Ascending aorta (tissue), 2 donors: ENCODE data around the gene TGM1. TPM values are rescaled to one million over a fixed set of nuclear protein-coding genes. Genes with fewer than 3 reads are reported as not detected.
A peak's percentile ranks its signal among the peaks of the same experiment; 100 is the strongest.
"Not testable (repeated sequence)": the region's sequence is repeated elsewhere in the genome, so short reads cannot be mapped to it uniquely, and the experiment has no call there.

ENCODE experiments used
- DNase-seq, 2 donors: peaks; one replicate each; pipeline ENCODE4 v3.0.0-alpha.2; 2019; ENCODE audit warnings: low spot score in 2 of 2
- H3K27ac ChIP-seq, 2 donors: fragments of 200-600 bp; sonication (generic); one replicate each; pipeline ENCODE4 v1.5.1; 2016 to 2017; ENCODE audit warnings: mild to moderate bottlenecking in 1 of 2
- H3K27me3 ChIP-seq: fragments of 200-600 bp; sonication (generic); one replicate; pipeline ENCODE4 v1.5.1; 2017
- H3K36me3 ChIP-seq, 2 donors: fragments of 200-600 bp; sonication (generic); one replicate each; pipeline ENCODE4 v1.5.1; 2016
- H3K4me1 ChIP-seq, 2 donors: fragments of 200-600 bp; sonication (generic); one replicate each; pipeline ENCODE4 v1.5.1; 2016 to 2017; ENCODE audit warnings: mild to moderate bottlenecking in 1 of 2
- H3K4me3 ChIP-seq, 2 donors: fragments of 200-600 bp; sonication (generic); one replicate each; pipeline ENCODE4 v1.5.1; 2016 to 2017; ENCODE audit warnings: mild to moderate bottlenecking in 1 of 2
- H3K9me3 ChIP-seq, 2 donors: fragments of 200-600 bp; sonication (generic); one replicate each; pipeline ENCODE4 v1.5.1; 2016
- intact Hi-C: fragments of 100-400 bp; cut with DNase I; formaldehyde crosslinking; loops from one replicate; pipeline ENCODE4 v1.15.1; 2023
- total RNA-seq: library from RNA; depleted of rRNA; stranded (reverse); fragments of >200 nt; gene quantifications from one replicate; pipeline ENCODE4 v1.1.0, GENCODE V29; 2016
- TF ChIP-seq, protein P1 (sequence below), 3 experiments: fragments of 200-600 bp in 2 of 3; fragments of 450-650 bp in 1 of 3; sonication (generic) in 2 of 3; IDR thresholded peaks; one replicate each; pipeline ENCODE4 v1.5.1; 2016 to 2019; ENCODE audit warnings: antibody characterized with exemption in 3 of 3, mild to moderate bottlenecking in 1 of 3, moderate library complexity in 1 of 3

Gene TGM1
- total RNA-seq, 1 donor from 2014 or later = 1.7 TPM

DNA sequence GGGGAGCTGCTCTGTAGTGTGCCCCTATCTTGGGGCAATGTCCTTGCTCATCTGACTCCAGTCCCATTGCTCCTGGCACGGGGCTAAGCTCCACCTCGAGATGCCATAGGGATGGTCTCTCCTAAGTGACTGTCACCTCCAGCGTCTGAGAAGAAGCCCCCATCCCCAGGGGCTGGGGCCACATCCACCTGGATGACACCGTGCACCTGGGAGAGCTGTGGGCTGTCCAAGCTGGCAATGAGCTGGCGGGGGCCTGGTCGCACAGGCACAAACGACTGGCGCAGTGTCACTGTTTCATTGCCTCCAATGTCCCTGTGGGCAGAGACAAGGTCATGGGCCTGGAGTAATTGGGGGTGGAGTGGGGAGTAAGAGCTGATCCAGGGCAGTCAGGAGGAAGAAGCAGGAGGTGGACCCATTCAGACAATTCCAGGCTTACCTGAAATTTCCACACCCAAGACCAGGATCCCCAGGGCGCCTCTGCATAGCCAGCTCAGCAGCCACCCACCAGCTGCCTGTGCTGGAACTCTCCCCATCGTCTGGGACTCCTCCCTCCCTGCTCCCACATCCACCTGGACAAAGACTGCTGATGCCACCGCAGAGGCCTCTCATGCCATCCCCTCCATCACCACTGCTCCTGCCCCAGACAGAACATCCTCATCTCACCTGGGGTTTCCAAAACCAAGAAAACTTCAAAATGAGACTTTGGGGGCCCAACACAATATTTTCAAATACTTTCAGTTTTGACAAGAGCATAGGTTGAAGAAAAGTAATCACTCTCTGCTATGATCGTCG is 13.6 kb downstream of the TGM1 start:
- DNase-seq = no peak
- Histone ChIP-seq H3K4me3 (no peak overlapping the region), H3K4me1 (no peaks in the 10 kb centered on the region), H3K27ac (no peak overlapping the region), H3K9me3 (no peaks in the 10 kb centered on the region), H3K27me3 (no peaks in the 10 kb centered on the region), H3K36me3 (no peaks in the 10 kb centered on the region)
- intact Hi-C loops = no loop called here
- TF ChIP-seq, protein P1, sequence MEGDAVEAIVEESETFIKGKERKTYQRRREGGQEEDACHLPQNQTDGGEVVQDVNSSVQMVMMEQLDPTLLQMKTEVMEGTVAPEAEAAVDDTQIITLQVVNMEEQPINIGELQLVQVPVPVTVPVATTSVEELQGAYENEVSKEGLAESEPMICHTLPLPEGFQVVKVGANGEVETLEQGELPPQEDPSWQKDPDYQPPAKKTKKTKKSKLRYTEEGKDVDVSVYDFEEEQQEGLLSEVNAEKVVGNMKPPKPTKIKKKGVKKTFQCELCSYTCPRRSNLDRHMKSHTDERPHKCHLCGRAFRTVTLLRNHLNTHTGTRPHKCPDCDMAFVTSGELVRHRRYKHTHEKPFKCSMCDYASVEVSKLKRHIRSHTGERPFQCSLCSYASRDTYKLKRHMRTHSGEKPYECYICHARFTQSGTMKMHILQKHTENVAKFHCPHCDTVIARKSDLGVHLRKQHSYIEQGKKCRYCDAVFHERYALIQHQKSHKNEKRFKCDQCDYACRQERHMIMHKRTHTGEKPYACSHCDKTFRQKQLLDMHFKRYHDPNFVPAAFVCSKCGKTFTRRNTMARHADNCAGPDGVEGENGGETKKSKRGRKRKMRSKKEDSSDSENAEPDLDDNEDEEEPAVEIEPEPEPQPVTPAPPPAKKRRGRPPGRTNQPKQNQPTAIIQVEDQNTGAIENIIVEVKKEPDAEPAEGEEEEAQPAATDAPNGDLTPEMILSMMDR (IDR thresholded peaks at IDR 0.05) = no peak

DNA sequence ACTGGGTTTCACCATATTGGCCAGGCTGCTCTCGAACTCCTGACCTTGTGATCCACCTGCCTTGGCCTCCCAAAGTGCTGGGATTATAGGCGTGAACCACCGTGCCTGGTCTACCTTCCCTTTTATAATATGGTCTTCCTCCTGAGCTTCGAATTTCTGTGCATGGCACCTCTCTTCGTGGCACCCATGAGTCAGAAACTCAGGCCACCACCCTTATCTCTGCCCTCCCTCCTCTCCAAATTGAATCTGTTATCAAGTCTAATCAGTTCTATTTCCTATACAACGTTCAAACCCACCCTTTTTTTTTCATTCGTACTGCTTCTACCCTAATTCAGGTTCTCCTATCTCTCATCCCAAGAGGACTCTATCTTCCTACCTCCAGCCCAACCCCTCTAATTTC is 15.6 kb downstream of the TGM1 start:
- intact Hi-C loops = no loop called here
- Histone ChIP-seq H3K9me3 (no peaks in the 10 kb centered on the region), H3K4me1 (peaks cover 0 to 5% of the 10 kb centered on the region in 2 donors), H3K4me3 (no peak overlapping the region), H3K27me3 (no peaks in the 10 kb centered on the region), H3K36me3 (no peaks in the 10 kb centered on the region), H3K27ac (no peak overlapping the region)
- DNase-seq = no peak
- TF ChIP-seq, protein P1 (IDR thresholded peaks at IDR 0.05) = no peak

- Histone ChIP-seq H3K27ac (no peak overlapping the region), H3K4me3 (no peak overlapping the region), H3K36me3 (no peaks in the 10 kb centered on the region), H3K4me1 (peaks cover under 1 to 5% of the 10 kb centered on the region in 2 donors), H3K27me3 (no peaks in the 10 kb centered on the region), H3K9me3 (no peaks in the 10 kb centered on the region)
- intact Hi-C loops = no loop called here
- TF ChIP-seq, protein P1 (IDR thresholded peaks at IDR 0.05) = no peak
- DNase-seq = peak in 1 of 2 donors; percentile 46
Measured at GRCh38 chr14:24246765-24247212, 16.2 kb downstream of the TGM1 start.

- peak in 1 of 2 donors; percentile 53 for DNase-seq
- H3K4me3 ChIP-seq, H3K9me3 ChIP-seq, H3K36me3 ChIP-seq, intact Hi-C loops, H3K27ac ChIP-seq, H3K27me3 ChIP-seq: not testable (repeated sequence)
- peaks cover 15 to 17% of the 10 kb centered on the region in 2 donors for H3K4me1 ChIP-seq
Measured at GRCh38 chr14:24245350-24245749, 17.6 kb downstream of the TGM1 start.

- no peaks in the 10 kb centered on the region for H3K27me3 ChIP-seq
- TF ChIP-seq, protein P1 (IDR thresholded peaks at IDR 0.05) = no peak
- H3K4me3 ChIP-seq = peak overlapping the region; percentile 81 to 95
- peak overlapping the region; percentile 94 to 99 for H3K27ac ChIP-seq
- intact Hi-C loops = loop anchor here (1.0 to 5.0 kb wide), 6 partner anchors 49 to 941 kb away; partner anchors contain the start of genes DCAF11, NRL, PPP1R3E and TM9SF1
- peak in 1 of 2 donors; percentile 75 for DNase-seq
- H3K4me1 ChIP-seq = peaks cover 15 to 32% of the 10 kb centered on the region in 2 donors
- H3K36me3 ChIP-seq = peaks cover 15 to 26% of the 10 kb centered on the region in 2 donors
- H3K9me3 ChIP-seq = no peaks in the 10 kb centered on the region
Measured at GRCh38 chr14:24243336-24243836, 19.6 kb downstream of the TGM1 start.

- H3K27me3 ChIP-seq = no peaks in the 10 kb centered on the region
- TF ChIP-seq, protein P1 (IDR thresholded peaks at IDR 0.05) = peak; percentile 54 to 67 (median 56)
- H3K36me3 ChIP-seq = peaks cover 26 to 41% of the 10 kb centered on the region in 2 donors
- peaks cover 15 to 32% of the 10 kb centered on the region in 2 donors for H3K4me1 ChIP-seq
- peak in 1 of 2 donors; percentile 94 for DNase-seq
- no peaks in the 10 kb centered on the region for H3K9me3 ChIP-seq
- peak overlapping the region; percentile 81 to 95 for H3K4me3 ChIP-seq
- H3K27ac ChIP-seq = peak overlapping the region; percentile 94 to 99
- intact Hi-C loops = loop anchor here (1.0 to 5.0 kb wide), 11 partner anchors 10 to 940 kb away; partner anchors contain the start of genes CHMP4A, DCAF11, DHRS1 and EMC9
Measured at GRCh38 chr14:24241829-24242443, 21.0 kb downstream of the TGM1 start.
